Uterus (tissue), 2 donors: ENCODE measurements around the gene CD53.

Experiments
- POLR2A ChIP-seq, 2 donors: fragments of 450-650 bp; IDR thresholded peaks; one replicate each; pipeline ENCODE4 v1.6.1; 2016; ENCODE audit warnings: antibody characterized with exemption in 2 of 2, mild to moderate bottlenecking in 1 of 2, moderate library complexity in 1 of 2
- TF ChIP-seq, protein P1 (sequence below), 4 experiments: fragments of 200-600 bp in 2 of 4; fragments of 450-650 bp in 2 of 4; sonication (generic) in 2 of 4; IDR thresholded peaks; one replicate each; pipeline ENCODE4 v1.5.1; 2016 to 2019; ENCODE audit warnings: antibody characterized with exemption in 4 of 4, mild to moderate bottlenecking in 2 of 4, moderate library complexity in 1 of 4

DNA sequence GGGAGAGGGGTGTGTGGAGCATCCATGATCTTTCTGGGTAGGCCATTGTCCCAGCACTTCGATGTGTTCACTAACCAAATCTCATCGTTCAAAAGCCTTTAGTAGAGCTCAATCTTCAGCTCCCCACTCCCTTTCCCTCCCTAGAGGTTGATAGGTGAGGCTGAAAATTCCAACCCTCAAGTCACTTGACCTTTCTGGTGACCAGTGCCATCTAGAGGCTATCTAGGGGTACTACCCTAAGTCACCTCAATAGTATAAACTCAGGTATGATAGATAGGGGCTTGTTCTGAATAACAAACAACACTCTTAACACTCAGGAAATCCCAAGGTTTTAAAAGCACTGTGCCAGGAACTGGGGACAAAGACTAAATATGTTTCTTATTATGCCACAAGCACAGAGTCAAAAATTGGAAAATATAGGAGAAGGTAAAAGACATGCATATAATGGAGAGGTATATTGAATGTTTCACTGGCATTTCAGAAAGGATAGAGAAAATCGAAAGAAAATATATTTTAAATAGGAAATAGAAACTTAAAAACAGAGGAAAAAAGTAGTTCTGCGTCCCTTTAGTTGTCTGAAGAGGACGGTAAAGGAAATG, 42.9 kb upstream of the CD53 start:
- TF ChIP-seq, protein P1, sequence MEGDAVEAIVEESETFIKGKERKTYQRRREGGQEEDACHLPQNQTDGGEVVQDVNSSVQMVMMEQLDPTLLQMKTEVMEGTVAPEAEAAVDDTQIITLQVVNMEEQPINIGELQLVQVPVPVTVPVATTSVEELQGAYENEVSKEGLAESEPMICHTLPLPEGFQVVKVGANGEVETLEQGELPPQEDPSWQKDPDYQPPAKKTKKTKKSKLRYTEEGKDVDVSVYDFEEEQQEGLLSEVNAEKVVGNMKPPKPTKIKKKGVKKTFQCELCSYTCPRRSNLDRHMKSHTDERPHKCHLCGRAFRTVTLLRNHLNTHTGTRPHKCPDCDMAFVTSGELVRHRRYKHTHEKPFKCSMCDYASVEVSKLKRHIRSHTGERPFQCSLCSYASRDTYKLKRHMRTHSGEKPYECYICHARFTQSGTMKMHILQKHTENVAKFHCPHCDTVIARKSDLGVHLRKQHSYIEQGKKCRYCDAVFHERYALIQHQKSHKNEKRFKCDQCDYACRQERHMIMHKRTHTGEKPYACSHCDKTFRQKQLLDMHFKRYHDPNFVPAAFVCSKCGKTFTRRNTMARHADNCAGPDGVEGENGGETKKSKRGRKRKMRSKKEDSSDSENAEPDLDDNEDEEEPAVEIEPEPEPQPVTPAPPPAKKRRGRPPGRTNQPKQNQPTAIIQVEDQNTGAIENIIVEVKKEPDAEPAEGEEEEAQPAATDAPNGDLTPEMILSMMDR (IDR thresholded peaks at IDR 0.05), result no peak
- no peak for TF ChIP-seq POLR2A (IDR thresholded peaks at IDR 0.05)
